Adrenal gland (tissue), 12 donors: ENCODE results near the gene GMDS. TPM values are rescaled to one million over a fixed set of nuclear protein-coding genes. Genes with fewer than 3 reads are reported as not detected.

Experiments
- DNase-seq, 7 donors: peaks; one replicate each; pipeline ENCODE4 v3.0.0-alpha.2; 2019 to 2020
- H3K27ac ChIP-seq, 5 donors: fragments of 200-600 bp; sonication (generic) in 4 of 5; 1 replicate in 3 of 5; 2 replicates in 2 of 5; pipeline versions ENCODE4 v1.5.1 to v1.8.0; 2016 to 2020; ENCODE audit warnings: mild to moderate bottlenecking in 1 of 5
- H3K27me3 ChIP-seq: fragments of 200-600 bp; 2 replicates; pipeline ENCODE4 v1.8.0; 2021
- H3K36me3 ChIP-seq, 2 donors: fragments of 200-600 bp; replicated peaks in 1 of 2; 1 replicate in 1 of 2; 2 replicates in 1 of 2; pipeline versions ENCODE4 v1.5.1 to v1.8.0; 2018 to 2022
- H3K4me1 ChIP-seq, 2 donors: fragments of 200-600 bp; replicated peaks in 1 of 2; 1 replicate in 1 of 2; 2 replicates in 1 of 2; pipeline versions ENCODE4 v1.5.1 to v1.8.0; 2018 to 2021
- H3K4me3 ChIP-seq, 4 donors: fragments of 200-600 bp; sonication (generic) in 3 of 4; one replicate each; pipeline ENCODE4 v1.5.1; 2016 to 2018
- H3K9me3 ChIP-seq, 3 donors: fragments of 200-600 bp; sonication (generic) in 1 of 3; replicated peaks in 1 of 3; 1 replicate in 2 of 3; 2 replicates in 1 of 3; pipeline versions ENCODE4 v1.5.1 to v1.8.0; 2016 to 2021
- POLR2A ChIP-seq, 2 donors: fragments of 450-650 bp; IDR thresholded peaks; one replicate each; pipeline ENCODE4 v1.6.1; 2017; ENCODE audit warnings: antibody characterized with exemption in 2 of 2, mild to moderate bottlenecking in 2 of 2, moderate library complexity in 1 of 2
- WGBS, 4 donors: extraction: QIAGEN DNeasy Blood & Tissue Kit in 2 of 4; methylation state at CpG; one replicate each; pipeline versions ENCODE4 v1.1.5 to v1.1.7; 2013 to 2017; 5-methylcytosine and 5-hydroxymethylcytosine counted together
- intact Hi-C, 2 donors: fragments of 100-400 bp; cut with DNase I; formaldehyde crosslinking; loops; one replicate each; pipeline versions ENCODE4 v1.14.1 to v1.15.0; 2022 to 2023
- polyA plus RNA-seq, 3 donors: library from polyadenylated mRNA; stranded (reverse); fragments of 200-250 nt in 2 of 3; fragments of 350-450 nt in 1 of 3; fragmentation: Illumina TruSeq in 1 of 3; extraction: RNeasy Lipid Tissue Mini Kit (QIAGEN cat#74804) in 1 of 3; gene quantifications; one replicate each; pipeline ENCODE4 v1.2.3, GENCODE V29; 2013 to 2014
- total RNA-seq, 9 donors: library from RNA; depleted of rRNA in 4 of 9; stranded (reverse); fragments of >200 nt in 4 of 9; fragments of 120-200 nt in 1 of 9; fragmentation: NEBNext Ultra II Directional in 1 of 9; extraction: Animal tissue kit (Norgen Biotek cat#: 25700) in 1 of 9; gene quantifications; one replicate each; pipeline versions ENCODE4 v1.1.0 to v1.2.4, GENCODE V29; 2013 to 2023
- TF ChIP-seq, protein P1 (sequence below), 6 experiments: fragments of 450-650 bp in 4 of 6; fragments of 200-600 bp in 2 of 6; sonication (generic) in 1 of 6; IDR thresholded peaks; 1 replicate in 5 of 6; 2 replicates in 1 of 6; pipeline versions ENCODE4 v1.5.1 to v1.8.0; 2016 to 2021; ENCODE audit warnings: antibody characterized with exemption in 6 of 6, mild to moderate bottlenecking in 2 of 6, moderate library complexity in 1 of 6
- donor health status: healthy with polysubstance abuse.
- donor health status: Bipolar disorder and iron deficiency.
- donor health status: DM: yes; HTN: yes; CAD: no.
- donor health status: DM: no; HTN: no; CAD: no.
- donor health status: DM: no; HTN: no; CAD: no.
- donor health status: DM: yes; HTN: yes; CAD: no.

GMDS gene
- total and polyA plus RNA-seq, 12 donors = 8.5 to 39.2 (median 15.2) TPM

DNA sequence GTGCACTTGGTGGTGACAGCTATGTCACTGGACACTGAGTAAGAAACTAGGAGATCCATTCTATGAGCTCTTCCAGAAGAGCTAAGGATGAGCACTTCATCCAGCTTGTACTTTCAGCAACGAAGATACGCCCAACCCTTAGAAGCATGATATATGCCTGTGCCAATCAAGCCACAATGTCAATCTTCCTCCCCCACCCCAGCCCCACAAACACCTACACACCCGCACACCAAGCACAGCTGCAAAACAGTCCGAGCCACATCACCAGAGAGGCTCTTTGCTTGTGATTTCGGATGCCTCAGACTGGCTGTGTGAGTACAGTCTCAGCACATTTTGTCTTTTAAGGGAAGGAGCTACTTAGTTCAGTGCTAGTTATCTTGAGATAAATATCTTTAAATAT lies 375.2 kb downstream of the GMDS start:
- DNase-seq = no peak
- H3K4me1 ChIP-seq = no peaks in the 10 kb centered on the region
- H3K27me3 ChIP-seq = no peaks in the 10 kb centered on the region
- H3K9me3 ChIP-seq = no peaks in the 10 kb centered on the region
- intact Hi-C loops = no loop called here
- H3K4me3 ChIP-seq = no peak overlapping the region
- WGBS, 4 donors = 91 to 97% (median 92%) methylated on average over 5 of the region's 5 CpGs
- TF ChIP-seq POLR2A (IDR thresholded peaks at IDR 0.05) = no peak
- no peaks in the 10 kb centered on the region for H3K36me3 ChIP-seq
- H3K27ac ChIP-seq = no peak overlapping the region

DNA sequence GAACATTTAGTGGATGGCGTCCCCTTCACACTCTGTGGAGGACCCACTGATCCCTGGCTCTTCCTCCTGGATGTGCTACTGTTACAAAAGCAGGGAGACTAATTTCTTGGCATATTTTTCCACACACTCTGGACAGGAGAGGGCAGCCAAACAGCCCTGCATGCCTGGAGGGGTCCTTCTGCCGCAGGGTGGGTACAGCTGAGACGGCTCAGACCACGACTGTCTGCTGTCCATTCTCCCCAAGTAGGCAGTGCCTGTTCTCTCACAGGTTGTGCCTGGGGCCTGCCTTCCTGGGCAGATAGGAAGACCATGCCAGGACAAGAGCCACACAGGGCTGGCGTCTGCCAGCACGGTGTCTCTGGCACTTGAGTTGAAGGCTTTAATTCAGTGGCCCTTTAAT lies 375.6 kb downstream of the GMDS start:
- no peaks in the 10 kb centered on the region for H3K4me1 ChIP-seq
- no peak overlapping the region for H3K27ac ChIP-seq
- 92 to 99% (median 94%) methylated on average over 4 to 6 of the region's 6 CpGs for WGBS, 4 donors
- intact Hi-C loops = no loop called here
- no peaks in the 10 kb centered on the region for H3K36me3 ChIP-seq
- no peak overlapping the region for H3K4me3 ChIP-seq
- H3K9me3 ChIP-seq = no peaks in the 10 kb centered on the region
- no peaks in the 10 kb centered on the region for H3K27me3 ChIP-seq
- no peak for DNase-seq
- TF ChIP-seq, protein P1, sequence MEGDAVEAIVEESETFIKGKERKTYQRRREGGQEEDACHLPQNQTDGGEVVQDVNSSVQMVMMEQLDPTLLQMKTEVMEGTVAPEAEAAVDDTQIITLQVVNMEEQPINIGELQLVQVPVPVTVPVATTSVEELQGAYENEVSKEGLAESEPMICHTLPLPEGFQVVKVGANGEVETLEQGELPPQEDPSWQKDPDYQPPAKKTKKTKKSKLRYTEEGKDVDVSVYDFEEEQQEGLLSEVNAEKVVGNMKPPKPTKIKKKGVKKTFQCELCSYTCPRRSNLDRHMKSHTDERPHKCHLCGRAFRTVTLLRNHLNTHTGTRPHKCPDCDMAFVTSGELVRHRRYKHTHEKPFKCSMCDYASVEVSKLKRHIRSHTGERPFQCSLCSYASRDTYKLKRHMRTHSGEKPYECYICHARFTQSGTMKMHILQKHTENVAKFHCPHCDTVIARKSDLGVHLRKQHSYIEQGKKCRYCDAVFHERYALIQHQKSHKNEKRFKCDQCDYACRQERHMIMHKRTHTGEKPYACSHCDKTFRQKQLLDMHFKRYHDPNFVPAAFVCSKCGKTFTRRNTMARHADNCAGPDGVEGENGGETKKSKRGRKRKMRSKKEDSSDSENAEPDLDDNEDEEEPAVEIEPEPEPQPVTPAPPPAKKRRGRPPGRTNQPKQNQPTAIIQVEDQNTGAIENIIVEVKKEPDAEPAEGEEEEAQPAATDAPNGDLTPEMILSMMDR (IDR thresholded peaks at IDR 0.05) = no peak
- no peak for TF ChIP-seq POLR2A (IDR thresholded peaks at IDR 0.05)

DNA sequence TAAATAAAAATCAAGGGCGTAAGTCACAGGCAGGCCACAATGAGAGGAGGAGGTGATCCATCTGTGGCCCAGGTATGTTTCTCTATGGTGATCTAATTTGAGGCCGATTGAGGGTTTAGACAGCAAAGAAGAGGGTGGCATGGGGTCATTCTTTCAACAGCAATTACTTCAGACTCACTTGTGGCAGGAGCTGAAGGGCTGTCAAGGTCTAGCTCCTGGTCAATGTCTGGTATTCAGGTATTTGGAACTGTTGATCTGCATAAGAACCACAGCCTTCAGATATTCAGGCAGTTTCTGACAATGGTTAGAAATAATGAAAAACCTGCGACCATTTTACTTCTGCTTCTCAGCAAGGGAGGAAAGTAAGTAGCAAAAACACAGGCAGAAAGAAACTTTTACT lies 376.1 kb downstream of the GMDS start:
- H3K9me3 ChIP-seq = no peaks in the 10 kb centered on the region
- intact Hi-C loops = no loop called here
- no peak for DNase-seq
- no peak overlapping the region for H3K4me3 ChIP-seq
- H3K36me3 ChIP-seq = no peaks in the 10 kb centered on the region
- H3K27me3 ChIP-seq = no peaks in the 10 kb centered on the region
- 82 to 92% (median 90%) methylated on average over 3 of the region's 3 CpGs for WGBS, 4 donors
- H3K27ac ChIP-seq = no peak overlapping the region
- no peak for TF ChIP-seq POLR2A (IDR thresholded peaks at IDR 0.05)
- TF ChIP-seq, protein P1 (IDR thresholded peaks at IDR 0.05) = no peak
- H3K4me1 ChIP-seq = no peaks in the 10 kb centered on the region

DNA sequence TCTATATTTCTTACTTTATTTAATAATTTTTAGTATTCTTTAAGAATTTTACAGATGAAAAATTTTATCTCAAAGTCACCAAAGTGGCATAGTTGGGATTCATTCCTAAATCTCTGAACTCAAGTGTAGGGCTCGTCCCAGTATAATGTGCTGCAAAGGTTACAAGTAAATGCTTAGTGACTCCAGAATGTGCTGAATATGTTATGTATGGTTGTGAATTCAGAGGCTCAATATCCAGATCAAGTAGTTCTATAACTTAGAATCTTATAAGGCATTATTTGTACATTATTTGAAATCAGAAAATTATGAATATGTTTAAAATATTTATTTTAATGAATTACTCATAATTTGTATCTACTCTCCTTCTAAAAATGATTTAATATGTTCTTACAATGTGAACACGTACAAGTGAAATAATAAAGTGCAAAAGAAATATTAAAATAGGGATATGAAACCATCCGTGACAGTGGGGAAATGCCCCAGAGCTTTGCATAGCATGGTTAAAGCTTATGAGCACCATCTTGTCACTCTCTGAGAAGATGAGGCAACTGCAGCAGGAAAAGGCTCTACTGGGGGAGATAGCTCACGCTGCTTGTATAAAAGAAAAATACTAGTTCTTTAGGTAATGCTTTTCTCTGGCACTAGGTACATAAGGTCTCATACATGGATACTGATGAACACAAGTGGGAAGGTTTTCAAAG lies 376.7 kb downstream of the GMDS start:
- TF ChIP-seq POLR2A (IDR thresholded peaks at IDR 0.05) = no peak
- TF ChIP-seq, protein P1 (IDR thresholded peaks at IDR 0.05) = no peak
- Histone ChIP-seq H3K4me1 (no peaks in the 10 kb centered on the region), H3K36me3 (no peaks in the 10 kb centered on the region), H3K27ac (no peak overlapping the region), H3K9me3 (no peaks in the 10 kb centered on the region), H3K27me3 (no peaks in the 10 kb centered on the region), H3K4me3 (no peak overlapping the region)
- DNase-seq = no peak
- WGBS, 4 donors = 81 to 92% (median 89%) methylated on average over 4 of the region's 4 CpGs
- intact Hi-C loops = no loop called here

DNA sequence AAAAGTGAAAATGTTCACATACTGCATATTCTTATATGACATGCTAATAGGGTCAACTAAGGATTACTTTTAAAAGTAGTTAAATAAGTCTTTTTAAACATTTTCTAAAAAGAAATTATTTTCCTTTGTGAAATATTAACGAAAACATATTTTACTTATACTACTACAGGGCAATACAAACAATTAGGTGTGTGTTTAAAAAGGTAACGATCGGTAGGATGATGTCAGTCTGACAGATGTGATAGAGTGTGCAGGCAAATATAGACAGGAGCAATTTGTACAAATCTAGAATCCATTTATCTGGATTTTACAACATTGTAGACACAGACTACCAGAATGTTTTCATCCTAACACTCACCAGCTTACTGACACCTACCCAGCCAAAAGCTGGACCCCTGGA lies 378.2 kb downstream of the GMDS start:
- TF ChIP-seq, protein P1 (IDR thresholded peaks at IDR 0.05) = no peak
- TF ChIP-seq POLR2A (IDR thresholded peaks at IDR 0.05) = no peak
- intact Hi-C loops = no loop called here
- Histone ChIP-seq H3K27ac (no peak overlapping the region), H3K27me3 (no peaks in the 10 kb centered on the region), H3K36me3 (no peaks in the 10 kb centered on the region), H3K9me3 (no peaks in the 10 kb centered on the region), H3K4me3 (no peak overlapping the region), H3K4me1 (no peaks in the 10 kb centered on the region)
- DNase-seq = no peak
- WGBS, 4 donors = 90 to 96% (median 96%) methylated on average over 3 of the region's 3 CpGs
